Naive B cell (primary cell): Measurements from ENCODE around the gene CYP3A5. TPM values are rescaled to one million over a fixed set of nuclear protein-coding genes. Genes with fewer than 3 reads are reported as not detected.

Experiments
- ATAC-seq, 2 donors: fragments of 150-1000 bp; cut with Tn5 transposase; 2 replicates each; pipeline ENCODE4 v1.10.0; 2021; ENCODE audit warnings: low read depth in 2 of 2, mild to moderate bottlenecking in 2 of 2, moderate library complexity in 2 of 2
- DNase-seq: peaks from one replicate; pipeline ENCODE4 v3.0.0; 2022
- H3K27ac Mint-ChIP-seq, 6 donors: one replicate each; pipeline ENCODE4 v1.8.0; 2020 to 2022; ENCODE audit warnings: mild to moderate bottlenecking in 6 of 6, mixed read lengths in 6 of 6, moderate library complexity in 5 of 6, inconsistent platforms in 2 of 6
- H3K27me3 Mint-ChIP-seq, 3 donors: one replicate each; pipeline ENCODE4 v1.8.0; 2021 to 2022; ENCODE audit warnings: mixed read lengths in 3 of 3, mild to moderate bottlenecking in 1 of 3
- H3K36me3 Mint-ChIP-seq, 2 donors: one replicate each; pipeline ENCODE4 v1.8.0; 2020 to 2022; ENCODE audit warnings: mixed read lengths in 2 of 2, inconsistent platforms in 1 of 2, mild to moderate bottlenecking in 1 of 2
- H3K4me1 Mint-ChIP-seq, 3 donors: one replicate each; pipeline ENCODE4 v1.8.0; 2020 to 2022; ENCODE audit warnings: mixed read lengths in 3 of 3, inconsistent platforms in 1 of 3, mild to moderate bottlenecking in 1 of 3, moderate library complexity in 1 of 3
- H3K4me3 Mint-ChIP-seq, 8 donors: one replicate each; pipeline ENCODE4 v1.8.0; 2020 to 2022; ENCODE audit warnings: mild to moderate bottlenecking in 8 of 8, mixed read lengths in 8 of 8, moderate library complexity in 8 of 8, inconsistent platforms in 2 of 8
- H3K9me3 Mint-ChIP-seq, 7 donors: one replicate each; pipeline ENCODE4 v1.8.0; 2020 to 2022; ENCODE audit warnings: mixed read lengths in 7 of 7, mild to moderate bottlenecking in 5 of 7, inconsistent platforms in 2 of 7, moderate library complexity in 1 of 7
- polyA plus RNA-seq, 6 donors: library from polyadenylated mRNA; unstranded; fragments of 300-500 nt; fragmentation: Illumina TruSeq; gene quantifications; one replicate each; pipeline ENCODE4 v1.2.3, GENCODE V29; 2021; ENCODE audit warnings: low read depth in 6 of 6

CYP3A5 gene
- polyA plus RNA-seq, 6 donors from 2014 or later = 0.40 to 0.52 TPM; not detected in 4

- Mint-ChIP-seq H3K4me1 (peaks cover 14 to 27% (median 22%) of the 10 kb centered on the region in 3 donors), H3K27ac (peak overlapping the region in 1 of 6 donors; percentile 73), H3K36me3 (peaks cover 16 to 48% of the 10 kb centered on the region in 2 donors), H3K27me3 (no peaks in the 10 kb centered on the region), H3K4me3 (no peak overlapping the region), H3K9me3 (no peaks in the 10 kb centered on the region)
- no peak for DNase-seq
- ATAC-seq = no peak
Measured at GRCh38 chr7:99625321-99625720, 54.5 kb downstream of the CYP3A5 start.

- no peaks in the 10 kb centered on the region for H3K9me3 Mint-ChIP-seq
- H3K36me3 Mint-ChIP-seq = peaks cover 13 to 46% of the 10 kb centered on the region in 2 donors
- peaks cover 17 to 30% (median 26%) of the 10 kb centered on the region in 3 donors for H3K4me1 Mint-ChIP-seq
- ATAC-seq = no peak
- no peak for DNase-seq
- H3K27ac Mint-ChIP-seq = peak overlapping the region in 1 of 6 donors; percentile 73
- no peaks in the 10 kb centered on the region for H3K27me3 Mint-ChIP-seq
- peak overlapping the region in 1 of 8 donors; percentile 22 for H3K4me3 Mint-ChIP-seq
Measured at GRCh38 chr7:99624484-99624883, 55.3 kb downstream of the CYP3A5 start.

DNA sequence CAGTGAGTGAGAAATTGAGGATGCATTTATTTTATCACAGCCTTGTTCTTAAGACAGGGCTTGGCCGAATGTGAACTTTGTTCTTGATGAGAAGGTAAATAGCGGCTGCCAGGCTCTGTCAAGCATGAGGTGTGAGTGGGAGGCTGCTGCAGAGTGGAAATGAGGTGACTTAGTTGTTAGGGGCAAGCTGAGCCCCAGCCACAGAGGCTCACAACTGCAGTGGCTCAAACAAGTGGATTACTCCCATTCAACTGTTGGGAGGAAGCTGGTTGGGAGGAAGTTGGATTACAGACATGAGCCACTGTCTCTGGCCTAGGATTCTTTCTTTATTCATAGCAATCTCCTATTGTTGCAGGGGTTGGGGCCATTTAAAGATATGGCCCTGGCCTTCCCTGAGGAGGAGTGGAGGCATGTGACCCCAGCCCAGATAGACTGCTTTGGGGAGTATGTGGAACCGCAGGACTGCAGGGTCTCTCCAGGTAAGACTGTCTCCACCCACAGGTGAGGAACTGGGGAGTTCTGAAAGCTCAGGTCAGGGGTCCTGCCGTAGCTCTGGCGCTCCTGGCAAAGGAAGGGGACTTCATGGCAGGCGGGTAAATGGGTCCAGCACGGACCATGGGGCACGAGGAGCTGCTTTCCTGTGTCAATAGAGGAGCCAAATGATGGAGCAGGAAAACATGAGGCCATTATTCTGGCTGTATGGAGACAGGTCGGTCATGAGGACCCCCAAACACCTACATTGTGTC is 55.9 kb downstream of the CYP3A5 start:
- peak overlapping the region in 2 of 6 donors; percentile 73 to 81 for H3K27ac Mint-ChIP-seq
- peaks cover 23 to 36% (median 31%) of the 10 kb centered on the region in 3 donors for H3K4me1 Mint-ChIP-seq
- peak overlapping the region in 2 of 8 donors; percentile 22 to 43 for H3K4me3 Mint-ChIP-seq
- no peaks in the 10 kb centered on the region for H3K27me3 Mint-ChIP-seq
- no peaks in the 10 kb centered on the region for H3K9me3 Mint-ChIP-seq
- DNase-seq = no peak
- peaks cover 19 to 49% of the 10 kb centered on the region in 2 donors for H3K36me3 Mint-ChIP-seq
- ATAC-seq = no peak

GRCh38 chr7:99623091-99623693 is 56.6 kb downstream of the CYP3A5 start:
- Mint-ChIP-seq H3K36me3 (peaks cover 21 to 47% of the 10 kb centered on the region in 2 donors), H3K27me3 (no peaks in the 10 kb centered on the region), H3K9me3 (no peaks in the 10 kb centered on the region), H3K4me1 (peaks cover 29 to 39% (median 35%) of the 10 kb centered on the region in 3 donors), H3K27ac (peak overlapping the region in 1 of 6 donors; percentile 68), H3K4me3 (peak overlapping the region in 1 of 8 donors; percentile 36)
- DNase-seq (no peak), ATAC-seq (no peak)

GRCh38 chr7:99622596-99622995 is 57.2 kb downstream of the CYP3A5 start:
- Mint-ChIP-seq H3K4me3 (peak overlapping the region in 1 of 8 donors; percentile 36), H3K36me3 (peaks cover 21 to 47% of the 10 kb centered on the region in 2 donors), H3K27me3 (no peaks in the 10 kb centered on the region), H3K4me1 (peaks cover 35 to 45% (median 41%) of the 10 kb centered on the region in 3 donors), H3K9me3 (no peaks in the 10 kb centered on the region), H3K27ac (no peak overlapping the region)
- ATAC-seq (no peak), DNase-seq (no peak)

DNA sequence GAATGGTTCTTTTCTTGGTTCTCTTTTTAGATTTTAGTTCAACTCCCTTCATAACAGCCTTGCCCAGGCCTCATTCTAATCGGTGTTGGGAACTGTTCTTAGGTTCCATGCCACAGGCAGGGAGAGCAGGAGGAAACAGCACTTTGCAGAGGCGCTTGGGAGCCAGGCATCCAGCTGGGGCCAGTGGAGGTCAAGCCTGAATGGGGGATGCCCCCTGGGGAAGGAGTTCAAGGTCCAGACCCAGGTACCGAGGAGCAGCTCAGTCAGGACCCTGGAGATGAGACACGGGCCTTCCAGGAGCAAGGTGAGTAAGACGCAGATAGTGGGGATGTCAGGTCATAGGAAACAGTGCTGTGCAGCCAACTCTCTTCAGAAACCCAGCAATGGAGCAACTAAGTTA is 58.5 kb downstream of the CYP3A5 start:
- DNase-seq = no peak
- Mint-ChIP-seq H3K27me3 (no peaks in the 10 kb centered on the region), H3K27ac (peak overlapping the region in 1 of 6 donors; percentile 42), H3K36me3 (peaks cover 11 to 41% of the 10 kb centered on the region in 2 donors), H3K4me1 (peaks cover 48 to 54% (median 51%) of the 10 kb centered on the region in 3 donors), H3K4me3 (peak overlapping the region in 2 of 8 donors; percentile 65 to 69), H3K9me3 (no peaks in the 10 kb centered on the region)
- no peak for ATAC-seq

DNA sequence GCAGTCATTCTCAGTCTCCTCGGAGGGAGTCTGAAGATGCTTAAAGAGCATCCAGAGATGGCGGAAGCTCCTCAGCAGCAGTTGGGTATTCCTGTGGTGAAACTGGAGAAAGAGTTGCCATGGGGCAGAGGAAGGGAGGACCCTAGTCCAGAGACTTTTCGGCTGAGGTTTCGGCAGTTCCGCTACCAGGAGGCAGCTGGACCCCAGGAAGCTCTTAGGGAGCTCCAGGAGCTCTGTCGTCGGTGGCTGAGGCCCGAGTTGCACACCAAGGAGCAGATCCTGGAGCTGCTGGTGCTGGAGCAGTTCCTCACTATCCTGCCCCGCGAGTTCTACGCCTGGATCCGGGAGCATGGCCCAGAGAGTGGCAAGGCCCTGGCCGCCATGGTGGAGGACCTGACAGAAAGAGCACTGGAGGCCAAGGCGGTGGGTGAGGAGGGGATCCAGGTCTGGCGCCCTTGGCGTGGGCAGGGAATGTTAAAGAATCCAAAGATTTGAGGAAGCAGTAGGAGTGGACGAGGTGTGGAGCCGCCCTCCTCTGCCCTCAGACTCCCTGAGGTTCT is 60.1 kb downstream of the CYP3A5 start:
- H3K27ac Mint-ChIP-seq = peak overlapping the region in 2 of 6 donors; percentile 49 to 67
- peaks cover 42 to 56% (median 52%) of the 10 kb centered on the region in 3 donors for H3K4me1 Mint-ChIP-seq
- peaks cover 8 to 28% of the 10 kb centered on the region in 2 donors for H3K36me3 Mint-ChIP-seq
- no peaks in the 10 kb centered on the region for H3K27me3 Mint-ChIP-seq
- peak overlapping the region in 2 of 8 donors; percentile 16 to 99 for H3K4me3 Mint-ChIP-seq
- H3K9me3 Mint-ChIP-seq = no peaks in the 10 kb centered on the region
- ATAC-seq (no peak), DNase-seq (no peak)

GRCh38 chr7:99618726-99619125 is 61.1 kb downstream of the CYP3A5 start:
- no peak for DNase-seq
- Mint-ChIP-seq H3K9me3 (no peaks in the 10 kb centered on the region), H3K36me3 (peaks cover 8 to 20% of the 10 kb centered on the region in 2 donors), H3K27ac (peak overlapping the region in 1 of 6 donors; percentile 92), H3K27me3 (no peaks in the 10 kb centered on the region), H3K4me3 (peak overlapping the region in 6 of 8 donors; percentile 62 to 99 (median 98)), H3K4me1 (peaks cover 38 to 49% (median 46%) of the 10 kb centered on the region in 3 donors)
- no peak for ATAC-seq

- no peaks in the 10 kb centered on the region for H3K9me3 Mint-ChIP-seq
- peaks cover 0 to 8% (median 0%) of the 10 kb centered on the region in 3 donors for H3K27me3 Mint-ChIP-seq
- H3K36me3 Mint-ChIP-seq = peaks cover 8 to 12% of the 10 kb centered on the region in 2 donors
- H3K27ac Mint-ChIP-seq = peak overlapping the region; percentile 92 to 99 (median 97)
- DNase-seq (no peak), ATAC-seq (peak in 1 of 2 donors; percentile 55)
- H3K4me3 Mint-ChIP-seq = peak overlapping the region; percentile 95 to 100 (median 98)
- H3K4me1 Mint-ChIP-seq = peaks cover 35 to 43% (median 43%) of the 10 kb centered on the region in 3 donors
Measured at GRCh38 chr7:99617192-99617781, 62.5 kb downstream of the CYP3A5 start.

DNA sequence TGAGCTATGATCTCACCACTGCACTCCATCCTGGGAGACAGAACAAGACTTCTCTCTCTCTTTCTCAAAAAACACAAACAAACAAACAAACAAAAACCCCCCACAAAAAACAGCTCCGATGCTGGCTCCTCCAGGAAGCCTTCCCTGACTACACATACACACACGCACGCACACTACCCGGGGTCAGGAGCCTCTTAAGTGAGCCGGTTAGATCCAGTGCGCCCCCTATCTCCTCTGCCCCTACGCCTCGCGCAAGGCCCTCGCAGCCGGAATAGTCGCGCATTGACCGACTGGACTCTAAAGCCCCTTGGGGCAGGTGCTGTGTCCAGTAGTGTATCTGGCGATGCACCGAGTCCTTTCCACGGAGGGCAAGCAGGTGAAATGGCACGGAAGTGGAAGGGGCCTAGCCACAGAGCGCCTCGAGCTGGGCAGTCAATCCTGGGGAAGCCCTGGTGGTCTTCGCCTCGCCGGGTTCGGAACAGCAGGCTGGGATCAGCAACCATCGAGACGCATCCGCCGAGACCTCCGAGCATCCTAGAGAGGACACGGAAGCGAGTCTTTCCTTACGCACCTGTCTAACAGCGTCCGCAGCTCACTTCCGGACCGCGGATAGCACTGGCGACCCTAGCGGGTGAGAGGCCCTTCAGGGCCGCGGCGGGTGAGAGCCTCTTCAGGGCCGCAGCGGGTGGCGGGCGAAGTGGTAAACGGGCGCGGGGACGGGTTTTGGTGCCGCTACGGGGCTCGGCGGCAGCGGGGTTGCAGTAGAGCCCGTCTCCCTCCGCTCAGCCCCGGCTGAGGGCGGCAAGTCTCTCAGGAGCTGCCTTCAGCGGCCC is 63.2 kb downstream of the CYP3A5 start, which contains the start of gene ZSCAN25:
Gene ZSCAN25, plus strand, starts transcription at position 588 of the 833 bp plus-strand sequence. CDS start 2,661 bp downstream, outside the sequence.
- Mint-ChIP-seq H3K4me3 (peak within 1 kb of the TSS; percentile 95 to 100 (median 98)), H3K36me3 (peaks cover 8 to 12% of the 10 kb centered on the region in 2 donors)
- peak; percentile 81 for DNase-seq

DNA sequence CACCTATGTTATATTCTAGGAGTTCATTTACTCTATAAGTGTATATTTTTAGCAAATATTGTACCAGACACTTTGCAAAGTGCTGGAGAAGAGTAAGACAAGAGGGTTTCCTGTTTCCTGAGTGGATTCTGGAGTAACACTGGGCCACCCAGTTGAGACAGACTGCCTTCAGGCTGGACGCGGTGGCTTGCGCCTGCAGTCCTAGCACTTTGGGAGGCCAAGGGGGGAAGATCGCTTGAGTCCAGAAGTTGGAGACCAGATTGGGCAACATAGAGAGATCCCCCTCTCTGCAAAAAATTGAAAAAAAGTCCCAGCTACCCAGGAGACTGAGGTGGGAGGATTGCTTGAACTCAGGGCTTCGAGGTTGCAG is 63.8 kb downstream of the CYP3A5 start:
- Mint-ChIP-seq H3K4me3 (peak overlapping the region; percentile 95 to 100 (median 98)), H3K27me3 (peaks cover 0 to 8% (median 0%) of the 10 kb centered on the region in 3 donors), H3K9me3 (no peaks in the 10 kb centered on the region), H3K27ac (peak overlapping the region in 4 of 6 donors; percentile 59 to 99 (median 94)), H3K4me1 (peaks cover 35 to 43% (median 41%) of the 10 kb centered on the region in 3 donors), H3K36me3 (peaks cover 8 to 12% of the 10 kb centered on the region in 2 donors)
- DNase-seq (no peak), ATAC-seq (no peak)

More for the DNA sequence above, 63.2 kb downstream of the CYP3A5 start, which contains the start of gene ZSCAN25:
- Mint-ChIP-seq H3K27me3 (peaks cover 0 to 8% (median 0%) of the 10 kb centered on the region in 3 donors), H3K4me1 (peaks cover 35 to 43% (median 43%) of the 10 kb centered on the region in 3 donors), H3K27ac (peak within 1 kb of the TSS; percentile 92 to 99 (median 97)), H3K9me3 (no peaks in the 10 kb centered on the region)
- ATAC-seq = peak; percentile 97

GRCh38 chr7:99614495-99614894 is 65.3 kb downstream of the CYP3A5 start:
- no peak for DNase-seq
- Mint-ChIP-seq H3K36me3 (peaks cover 8 to 9% of the 10 kb centered on the region in 2 donors), H3K4me3 (peak overlapping the region in 2 of 8 donors; percentile 11 to 99), H3K27ac (no peak overlapping the region), H3K27me3 (peaks cover 0 to 18% (median 0%) of the 10 kb centered on the region in 3 donors), H3K9me3 (no peaks in the 10 kb centered on the region), H3K4me1 (peaks cover 31 to 39% (median 34%) of the 10 kb centered on the region in 3 donors)
- no peak for ATAC-seq
